H9 (cell line): ENCODE measurements around the gene CEMIP. TPM values are rescaled to one million over a fixed set of nuclear protein-coding genes. Genes with fewer than 3 reads are reported as not detected.

Experiments used
- DNase-seq: peaks from one replicate; pipeline ENCODE4 v3.0.0-alpha.2; 2017
- H2AFZ ChIP-seq: one replicate; pipeline ENCODE4 v1.6.1; 2013; ENCODE audit warnings: mild to moderate bottlenecking, low read length, control low read depth, moderate library complexity
- H2AK5ac ChIP-seq: 2 replicates; pipeline ENCODE4 v1.6.1; 2013; ENCODE audit warnings: low read length, control low read depth, mixed read lengths; ENCODE audit not compliant: insufficient read length
- H2BK120ac ChIP-seq: one replicate; pipeline ENCODE4 v1.6.1; 2013; ENCODE audit warnings: low read depth, mild to moderate bottlenecking, low read length, control low read depth, inconsistent platforms; ENCODE audit not compliant: poor library complexity, severe bottlenecking
- H2BK12ac ChIP-seq: 2 replicates; pipeline ENCODE4 v1.6.1; 2013; ENCODE audit warnings: low read length, control low read depth, mixed read lengths, low read depth; ENCODE audit not compliant: insufficient read length
- H2BK15ac ChIP-seq: 2 replicates; pipeline ENCODE4 v1.6.1; 2013; ENCODE audit warnings: low read depth, low read length, control low read depth
- H2BK20ac ChIP-seq: one replicate; pipeline ENCODE4 v1.6.1; 2013; ENCODE audit warnings: low read depth, mild to moderate bottlenecking, low read length, control low read depth, inconsistent platforms; ENCODE audit not compliant: poor library complexity, severe bottlenecking
- H2BK5ac ChIP-seq: 2 replicates; pipeline ENCODE4 v1.6.1; 2013; ENCODE audit warnings: low read length, control low read depth, mixed read lengths; ENCODE audit not compliant: insufficient read length
- H3K14ac ChIP-seq: 2 replicates; pipeline ENCODE4 v1.6.1; 2013; ENCODE audit warnings: low read length, control low read depth; ENCODE audit not compliant: insufficient read depth
- H3K18ac ChIP-seq: 2 replicates; pipeline ENCODE4 v1.6.1; 2013; ENCODE audit warnings: low read depth, mild to moderate bottlenecking, mixed read lengths, low read length, control low read depth; ENCODE audit not compliant: insufficient read length
- H3K23ac ChIP-seq: 2 replicates; pipeline ENCODE4 v1.6.1; 2013; ENCODE audit warnings: low read length, control low read depth, mixed read lengths, low read depth; ENCODE audit not compliant: insufficient read length
- H3K23me2 ChIP-seq: 2 replicates; pipeline ENCODE4 v1.6.1; 2013; ENCODE audit warnings: low read depth, mild to moderate bottlenecking, mixed read lengths, low read length, control low read depth; ENCODE audit not compliant: insufficient read length, poor library complexity, severe bottlenecking
- H3K27ac ChIP-seq: 2 replicates; pipeline ENCODE4 v1.5.1; 2013; ENCODE audit warnings: low read length, control low read depth, mixed read lengths, low read depth; ENCODE audit not compliant: insufficient read length
- H3K27me3 ChIP-seq: 2 replicates; pipeline ENCODE4 v1.6.1; 2013; ENCODE audit warnings: low read length, control low read depth, inconsistent platforms; ENCODE audit not compliant: insufficient read depth
- H3K4ac ChIP-seq: 2 replicates; pipeline ENCODE4 v1.6.1; 2013; ENCODE audit warnings: low read depth, mild to moderate bottlenecking, control low read depth, inconsistent platforms, low read length, moderate library complexity
- H3K4me1 ChIP-seq: 2 replicates; pipeline ENCODE4 v1.6.1; 2013; ENCODE audit warnings: low read length, control low read depth, inconsistent platforms; ENCODE audit not compliant: insufficient read depth
- H3K4me2 ChIP-seq: 2 replicates; pipeline ENCODE4 v1.6.1; 2013; ENCODE audit warnings: low read length, control low read depth, mixed read lengths; ENCODE audit not compliant: insufficient read length, insufficient read depth
- H3K56ac ChIP-seq: 2 replicates; pipeline ENCODE4 v1.6.1; 2013; ENCODE audit warnings: low read depth, mild to moderate bottlenecking, mixed read lengths, low read length, control low read depth; ENCODE audit not compliant: insufficient read length
- H3K79me1 ChIP-seq: 2 replicates; pipeline ENCODE4 v1.6.1; 2013; ENCODE audit warnings: low read depth, mild to moderate bottlenecking, moderate library complexity, low read length, control low read depth, inconsistent platforms; ENCODE audit not compliant: insufficient read depth, poor library complexity, severe bottlenecking
- H3K79me2 ChIP-seq: 2 replicates; pipeline ENCODE4 v1.6.1; 2013; ENCODE audit warnings: low read length, control low read depth, inconsistent platforms; ENCODE audit not compliant: insufficient read depth
- H3K9ac ChIP-seq: 2 replicates; pipeline ENCODE4 v1.6.1; 2013; ENCODE audit warnings: low read length, control low read depth, mixed read lengths; ENCODE audit not compliant: insufficient read length; ENCODE audit errors: extremely low read depth
- H3K9me3 ChIP-seq: one replicate; pipeline ENCODE4 v1.6.1; 2013; ENCODE audit warnings: low read depth, low read length, inconsistent platforms; ENCODE audit not compliant: control insufficient read depth
- H3T11ph ChIP-seq: one replicate; pipeline ENCODE4 v1.6.1; 2013; ENCODE audit warnings: mild to moderate bottlenecking, low read length, control low read depth, inconsistent platforms
- H4K20me1 ChIP-seq: one replicate; pipeline ENCODE4 v1.6.1; 2013; ENCODE audit not compliant: control insufficient read depth, insufficient read length, insufficient read depth
- H4K5ac ChIP-seq: 2 replicates; pipeline ENCODE4 v1.6.1; 2013; ENCODE audit warnings: low read depth, mild to moderate bottlenecking, mixed read lengths, low read length, control low read depth; ENCODE audit not compliant: insufficient read length
- H4K8ac ChIP-seq: replicated peaks from 2 replicates; pipeline ENCODE4 v1.6.1; 2013; ENCODE audit warnings: low read length, control low read depth, mixed read lengths, low read depth; ENCODE audit not compliant: insufficient read length
- H4K91ac ChIP-seq: 2 replicates; pipeline ENCODE4 v1.6.1; 2013; ENCODE audit warnings: low read depth, mild to moderate bottlenecking, moderate library complexity, mixed read lengths, low read length, control low read depth; ENCODE audit not compliant: insufficient read length
- H3K27ac Mint-ChIP-seq, 3 experiments: 2 replicates in 2 of 3; 3 replicates in 1 of 3; pipeline ENCODE4 v1.8.0; 2020 to 2021; ENCODE audit warnings: mixed read lengths in 3 of 3, mild to moderate bottlenecking in 1 of 3, moderate library complexity in 1 of 3
- H3K27me3 Mint-ChIP-seq: 2 replicates; pipeline ENCODE4 v1.8.0; 2021; ENCODE audit warnings: low read depth, mild to moderate bottlenecking, moderate library complexity, mixed read lengths
- H3K36me3 Mint-ChIP-seq, 3 experiments: 2 replicates in 2 of 3; 3 replicates in 1 of 3; pipeline ENCODE4 v1.8.0; 2020 to 2021; ENCODE audit warnings: low read depth in 3 of 3, mixed read lengths in 3 of 3; ENCODE audit not compliant: insufficient read depth in 1 of 3
- H3K4me1 Mint-ChIP-seq, 2 experiments: 2 replicates each; pipeline ENCODE4 v1.8.0; 2020; ENCODE audit warnings: mixed read lengths in 2 of 2
- H3K4me3 Mint-ChIP-seq, 2 experiments: 2 replicates in 1 of 2; 3 replicates in 1 of 2; pipeline ENCODE4 v1.8.0; 2020 to 2021; ENCODE audit warnings: mild to moderate bottlenecking in 2 of 2, mixed read lengths in 2 of 2, moderate library complexity in 1 of 2
- H3K9me3 Mint-ChIP-seq, 2 experiments: 2 replicates in 1 of 2; 3 replicates in 1 of 2; pipeline ENCODE4 v1.8.0; 2020; ENCODE audit warnings: mild to moderate bottlenecking in 2 of 2, mixed read lengths in 2 of 2, moderate library complexity in 1 of 2
- WGBS: extraction: QIAGEN DNeasy Blood & Tissue Kit; methylation state at CpG from one replicate; pipeline ENCODE4 v1.1.7; 2013; ENCODE audit warnings: missing lambda C conversion rate, low lambda C conversion rate, mixed read lengths; ENCODE audit not compliant: insufficient read length; ENCODE audit errors: extremely low coverage; 5-methylcytosine and 5-hydroxymethylcytosine counted together
- total RNA-seq: library from RNA; stranded (reverse); gene quantifications from 2 replicates; pipeline ENCODE4 v1.2.1, GENCODE V29; 2021
- TF ChIP-seq, protein P1 (sequence below): fragments of 200-600 bp; sonication (generic); conservative IDR thresholded peaks from 3 replicates; pipeline ENCODE4 v1.8.0; 2021; ENCODE audit warnings: antibody characterized with exemption, mild to moderate bottlenecking

The CEMIP gene
- total RNA-seq, 1 experiment from 2014 or later = 0.09 TPM

DNA sequence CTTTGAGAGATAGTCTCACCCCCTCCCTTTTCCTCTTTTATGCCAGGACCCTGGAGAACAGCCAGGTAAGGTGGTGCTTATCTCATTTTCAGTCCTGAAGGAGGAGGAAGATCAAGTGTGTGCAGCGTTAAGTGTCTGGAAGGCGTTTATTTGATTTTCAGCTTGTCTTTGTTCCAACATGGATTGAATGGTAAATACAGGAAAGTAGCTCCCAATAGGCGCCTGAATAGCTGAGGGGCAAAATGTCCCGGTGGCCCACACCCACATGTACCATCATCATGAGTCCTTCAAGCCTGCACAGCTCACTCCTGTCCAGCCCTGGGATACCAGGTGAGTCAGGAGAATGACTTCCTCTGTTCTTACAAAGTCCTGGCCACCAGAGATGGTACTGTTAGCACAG lies 73.5 kb downstream of the CEMIP start:
- no peak overlapping the region for H3K9ac ChIP-seq
- H3K79me1 ChIP-seq = no peaks in the 10 kb centered on the region
- H3K23ac ChIP-seq = no peak overlapping the region
- H3K4me2 ChIP-seq = no peak overlapping the region
- TF ChIP-seq, protein P1, sequence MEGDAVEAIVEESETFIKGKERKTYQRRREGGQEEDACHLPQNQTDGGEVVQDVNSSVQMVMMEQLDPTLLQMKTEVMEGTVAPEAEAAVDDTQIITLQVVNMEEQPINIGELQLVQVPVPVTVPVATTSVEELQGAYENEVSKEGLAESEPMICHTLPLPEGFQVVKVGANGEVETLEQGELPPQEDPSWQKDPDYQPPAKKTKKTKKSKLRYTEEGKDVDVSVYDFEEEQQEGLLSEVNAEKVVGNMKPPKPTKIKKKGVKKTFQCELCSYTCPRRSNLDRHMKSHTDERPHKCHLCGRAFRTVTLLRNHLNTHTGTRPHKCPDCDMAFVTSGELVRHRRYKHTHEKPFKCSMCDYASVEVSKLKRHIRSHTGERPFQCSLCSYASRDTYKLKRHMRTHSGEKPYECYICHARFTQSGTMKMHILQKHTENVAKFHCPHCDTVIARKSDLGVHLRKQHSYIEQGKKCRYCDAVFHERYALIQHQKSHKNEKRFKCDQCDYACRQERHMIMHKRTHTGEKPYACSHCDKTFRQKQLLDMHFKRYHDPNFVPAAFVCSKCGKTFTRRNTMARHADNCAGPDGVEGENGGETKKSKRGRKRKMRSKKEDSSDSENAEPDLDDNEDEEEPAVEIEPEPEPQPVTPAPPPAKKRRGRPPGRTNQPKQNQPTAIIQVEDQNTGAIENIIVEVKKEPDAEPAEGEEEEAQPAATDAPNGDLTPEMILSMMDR = no peak
- no peak overlapping the region for H3T11ph ChIP-seq
- H3K27me3 ChIP-seq = no peaks in the 10 kb centered on the region
- no peak overlapping the region for H3K27ac Mint-ChIP-seq
- no peak overlapping the region for H3K56ac ChIP-seq
- H3K36me3 Mint-ChIP-seq = no peaks in the 10 kb centered on the region; a peak in 1 of 7 replicates
- no peaks in the 10 kb centered on the region for H3K4me1 ChIP-seq
- peaks cover 19% of the 10 kb centered on the region for H3K27me3 Mint-ChIP-seq
- no peak overlapping the region for H3K18ac ChIP-seq
- H3K9me3 Mint-ChIP-seq = no peaks in the 10 kb centered on the region; a peak in 1 of 5 replicates
- WGBS = no CpG with 5 or more reads among the region's 4 CpGs
- H2BK12ac ChIP-seq = no peak overlapping the region
- no peak overlapping the region for H2BK15ac ChIP-seq
- no peak overlapping the region for H2AFZ ChIP-seq
- H3K4me1 Mint-ChIP-seq = peaks cover 5 to 9% of the 10 kb centered on the region in 2 experiments; a peak in 3 of 4 replicates
- H4K8ac ChIP-seq = no peak overlapping the region
- H2BK5ac ChIP-seq = no peak overlapping the region
- no peak overlapping the region for H4K91ac ChIP-seq
- H3K27ac ChIP-seq = no peak overlapping the region
- no peaks in the 10 kb centered on the region for H4K20me1 ChIP-seq
- no peaks in the 10 kb centered on the region for H3K79me2 ChIP-seq
- DNase-seq = no peak
- H4K5ac ChIP-seq = no peak overlapping the region
- H3K23me2 ChIP-seq = no peaks in the 10 kb centered on the region
- no peak overlapping the region for H2BK120ac ChIP-seq
- no peak overlapping the region for H2AK5ac ChIP-seq
- no peaks in the 10 kb centered on the region for H3K9me3 ChIP-seq
- H3K14ac ChIP-seq = no peak overlapping the region
- H3K4me3 Mint-ChIP-seq = no peak overlapping the region
- no peak overlapping the region for H3K4ac ChIP-seq
- no peak overlapping the region for H2BK20ac ChIP-seq
